Panc1 (cell line): ENCODE data around the gene UBXN11. TPM values are rescaled to one million over a fixed set of nuclear protein-coding genes. Genes with fewer than 3 reads are reported as not detected.
A peak's percentile ranks its signal among the peaks of the same experiment; 100 is the strongest.

Experiments
- ATAC-seq: fragments of 200-7000 bp; cut with Tn5 transposase; 2 replicates; pipeline ENCODE4 v1.9.1; 2020; ENCODE audit warnings: mild to moderate bottlenecking, moderate library complexity
- BruUV-seq: library from RNA; stranded (reverse); fragments of 400-500 nt; replicated peaks from 2 replicates; lab custom pipeline; 2021; lab: Mats Ljungman, UMichigan
- CTCF ChIA-PET: fragments of 300-600 bp; sonication (Branson Sonifier 250); formaldehyde crosslinking; loops from one replicate; lab custom pipeline; 2022; ENCODE audit warnings: antibody characterized with exemption; lab: Charles Lee
- POLR2A ChIA-PET: fragments of 300-600 bp; sonication (Branson Sonifier 250); formaldehyde crosslinking; loops from one replicate; lab custom pipeline; 2022; ENCODE audit warnings: antibody characterized with exemption; lab: Charles Lee
- DNase-seq: peaks from one replicate; pipeline ENCODE4 v3.0.0-alpha.2; 2010; ENCODE audit warnings: low read depth, low spot score
- H3K27ac ChIP-seq: 2 replicates; pipeline ENCODE4 v1.5.1; 2011; ENCODE audit warnings: mild to moderate bottlenecking, low read length, inconsistent platforms
- H3K27me3 ChIP-seq: fragments of 200-500 bp; sonication (Bioruptor generic); 2 replicates; pipeline ENCODE4 v1.6.0; 2014; ENCODE audit warnings: low read length, inconsistent platforms; ENCODE audit not compliant: control insufficient read depth, insufficient read depth
- H3K36me3 ChIP-seq: fragments of 200-500 bp; sonication (Bioruptor generic); 2 replicates; pipeline ENCODE4 v1.5.1; 2014; ENCODE audit warnings: inconsistent platforms, mild to moderate bottlenecking, low read length, moderate library complexity; ENCODE audit not compliant: control insufficient read depth, insufficient read depth
- H3K4me1 ChIP-seq: 2 replicates; pipeline ENCODE4 v1.5.1; 2011; ENCODE audit warnings: inconsistent platforms, mild to moderate bottlenecking, low read length, moderate library complexity; ENCODE audit not compliant: control insufficient read depth, insufficient read depth
- H3K4me3 ChIP-seq, 2 experiments: 2 replicates each; pipeline ENCODE4 v1.5.1; 2011 to 2012; ENCODE audit warnings: low read depth in 2 of 2, low read length in 2 of 2, mild to moderate bottlenecking in 2 of 2, inconsistent platforms in 1 of 2, moderate library complexity in 1 of 2
- H3K9me3 ChIP-seq: fragments of 200-500 bp; sonication (Bioruptor generic); 2 replicates; pipeline ENCODE4 v1.5.1; 2014; ENCODE audit warnings: low read depth, mild to moderate bottlenecking, inconsistent platforms, low read length, moderate library complexity; ENCODE audit not compliant: control insufficient read depth, insufficient read depth
- POLR2AphosphoS5 ChIP-seq: IDR thresholded peaks from 2 replicates; pipeline ENCODE4 v1.6.1; 2012; ENCODE audit warnings: mild to moderate bottlenecking, low read depth, low read length, moderate library complexity
- SIN3A ChIP-seq: IDR thresholded peaks from 2 replicates; pipeline ENCODE4 v1.6.1; 2012; ENCODE audit warnings: low read depth, mild to moderate bottlenecking, low read length, moderate library complexity, borderline replicate concordance; ENCODE audit not compliant: insufficient read depth
- TCF7L2 ChIP-seq: IDR thresholded peaks from 2 replicates; pipeline ENCODE4 v1.6.1; 2011; ENCODE audit warnings: mild to moderate bottlenecking, low read depth, low read length, inconsistent platforms
- in situ Hi-C: cut with HindIII; loops from 2 replicates; pipeline ENCODE4 v1.10.0; 2016; ENCODE audit warnings: low sequenced_read_pairs, low pct_unique_long_range_greater_than_20kb
- intact Hi-C: fragments of 100-400 bp; cut with micrococcal nuclease; formaldehyde crosslinking; loops from one replicate; pipeline ENCODE4 v1.10.0; 2022; ENCODE audit not compliant: unreplicated experiment
- total RNA-seq: library from RNA; stranded (reverse); gene quantifications from one replicate; pipeline ENCODE4 v1.2.1, GENCODE V29; 2021; ENCODE audit not compliant: unreplicated experiment
- TF ChIP-seq, protein P1 (sequence below): fragments of 450-650 bp; IDR thresholded peaks from 2 replicates; pipeline ENCODE4 v1.5.1; 2017; ENCODE audit warnings: mild to moderate bottlenecking
- TF ChIP-seq, protein P2 (sequence below), 2 experiments: IDR thresholded peaks; 2 replicates each; pipeline ENCODE4 v1.6.1; 2011 to 2012; ENCODE audit warnings: low read depth in 2 of 2, control low read depth in 1 of 2, low read length in 1 of 2, mild to moderate bottlenecking in 1 of 2, moderate library complexity in 1 of 2; ENCODE audit not compliant: insufficient read depth in 1 of 2

Gene UBXN11
- total RNA-seq, 1 experiment from 2014 or later = 23.7 TPM

DNA sequence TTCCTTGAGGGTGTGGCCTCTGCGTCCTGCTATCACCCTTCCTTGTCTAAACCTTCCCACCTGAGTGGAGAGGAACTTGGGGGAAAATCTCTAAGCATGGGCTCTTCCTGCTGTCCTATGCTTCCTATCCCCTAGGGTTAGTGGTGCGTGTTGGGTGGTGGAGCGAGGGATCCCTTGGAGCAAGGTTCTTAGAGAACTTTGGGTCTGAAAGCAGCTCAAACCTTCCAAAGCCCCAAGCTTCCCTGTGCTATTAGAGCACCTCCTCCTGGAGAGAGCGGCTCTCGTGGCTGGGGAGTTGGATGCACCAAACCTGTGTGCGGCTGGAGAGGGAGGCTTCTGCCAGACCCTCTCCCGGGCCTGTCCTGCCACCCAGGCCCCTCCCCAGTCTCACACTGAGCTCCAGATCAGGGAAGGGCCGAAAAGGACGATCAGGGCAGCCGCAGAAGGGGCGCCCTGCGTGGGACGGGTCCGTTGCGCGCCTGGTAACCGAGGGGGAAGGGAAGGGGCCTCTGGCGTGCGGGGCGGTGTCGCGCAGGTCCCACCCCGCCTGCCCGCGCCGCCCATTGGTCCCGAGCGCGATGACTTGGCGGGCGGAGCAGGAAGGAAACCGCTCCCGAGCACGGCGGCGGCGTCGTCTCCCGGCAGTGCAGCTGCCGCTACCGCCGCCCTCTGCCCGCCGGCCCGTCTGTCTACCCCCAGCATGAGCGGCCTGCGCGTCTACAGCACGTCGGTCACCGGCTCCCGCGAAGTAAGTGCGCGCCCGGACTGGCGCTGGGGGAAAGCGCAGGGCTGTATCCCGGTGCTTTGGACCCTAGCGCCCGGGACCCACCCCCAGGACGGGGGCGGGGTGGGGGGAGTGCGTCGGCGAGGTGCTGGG is 26.7 kb downstream of the UBXN11 start, which contains the start of gene SH3BGRL3:
TSS of gene SH3BGRL3 (plus strand) at position 631 of the 877 bp plus-strand sequence. CDS start at position 701, 70 bp downstream.
- Histone ChIP-seq H3K27ac (peak within 1 kb of the TSS; percentile 96), H3K27me3 (no peaks in the 10 kb centered on the region), H3K4me3 (peak within 1 kb of the TSS; percentile 78), H3K4me1 (peaks cover 58% of the 10 kb centered on the region), H3K9me3 (no peaks in the 10 kb centered on the region), H3K36me3 (peaks cover 10% of the 10 kb centered on the region)
- TF ChIP-seq SIN3A (peak; percentile 89; the same call in 1 of the 2 replicates), POLR2AphosphoS5 (peak; percentile 93), TCF7L2 (peak; percentile 42; the same call in 1 of the 2 replicates)
- TF ChIP-seq, protein P1, sequence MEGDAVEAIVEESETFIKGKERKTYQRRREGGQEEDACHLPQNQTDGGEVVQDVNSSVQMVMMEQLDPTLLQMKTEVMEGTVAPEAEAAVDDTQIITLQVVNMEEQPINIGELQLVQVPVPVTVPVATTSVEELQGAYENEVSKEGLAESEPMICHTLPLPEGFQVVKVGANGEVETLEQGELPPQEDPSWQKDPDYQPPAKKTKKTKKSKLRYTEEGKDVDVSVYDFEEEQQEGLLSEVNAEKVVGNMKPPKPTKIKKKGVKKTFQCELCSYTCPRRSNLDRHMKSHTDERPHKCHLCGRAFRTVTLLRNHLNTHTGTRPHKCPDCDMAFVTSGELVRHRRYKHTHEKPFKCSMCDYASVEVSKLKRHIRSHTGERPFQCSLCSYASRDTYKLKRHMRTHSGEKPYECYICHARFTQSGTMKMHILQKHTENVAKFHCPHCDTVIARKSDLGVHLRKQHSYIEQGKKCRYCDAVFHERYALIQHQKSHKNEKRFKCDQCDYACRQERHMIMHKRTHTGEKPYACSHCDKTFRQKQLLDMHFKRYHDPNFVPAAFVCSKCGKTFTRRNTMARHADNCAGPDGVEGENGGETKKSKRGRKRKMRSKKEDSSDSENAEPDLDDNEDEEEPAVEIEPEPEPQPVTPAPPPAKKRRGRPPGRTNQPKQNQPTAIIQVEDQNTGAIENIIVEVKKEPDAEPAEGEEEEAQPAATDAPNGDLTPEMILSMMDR = peak; percentile 80
- TF ChIP-seq, protein P2, sequence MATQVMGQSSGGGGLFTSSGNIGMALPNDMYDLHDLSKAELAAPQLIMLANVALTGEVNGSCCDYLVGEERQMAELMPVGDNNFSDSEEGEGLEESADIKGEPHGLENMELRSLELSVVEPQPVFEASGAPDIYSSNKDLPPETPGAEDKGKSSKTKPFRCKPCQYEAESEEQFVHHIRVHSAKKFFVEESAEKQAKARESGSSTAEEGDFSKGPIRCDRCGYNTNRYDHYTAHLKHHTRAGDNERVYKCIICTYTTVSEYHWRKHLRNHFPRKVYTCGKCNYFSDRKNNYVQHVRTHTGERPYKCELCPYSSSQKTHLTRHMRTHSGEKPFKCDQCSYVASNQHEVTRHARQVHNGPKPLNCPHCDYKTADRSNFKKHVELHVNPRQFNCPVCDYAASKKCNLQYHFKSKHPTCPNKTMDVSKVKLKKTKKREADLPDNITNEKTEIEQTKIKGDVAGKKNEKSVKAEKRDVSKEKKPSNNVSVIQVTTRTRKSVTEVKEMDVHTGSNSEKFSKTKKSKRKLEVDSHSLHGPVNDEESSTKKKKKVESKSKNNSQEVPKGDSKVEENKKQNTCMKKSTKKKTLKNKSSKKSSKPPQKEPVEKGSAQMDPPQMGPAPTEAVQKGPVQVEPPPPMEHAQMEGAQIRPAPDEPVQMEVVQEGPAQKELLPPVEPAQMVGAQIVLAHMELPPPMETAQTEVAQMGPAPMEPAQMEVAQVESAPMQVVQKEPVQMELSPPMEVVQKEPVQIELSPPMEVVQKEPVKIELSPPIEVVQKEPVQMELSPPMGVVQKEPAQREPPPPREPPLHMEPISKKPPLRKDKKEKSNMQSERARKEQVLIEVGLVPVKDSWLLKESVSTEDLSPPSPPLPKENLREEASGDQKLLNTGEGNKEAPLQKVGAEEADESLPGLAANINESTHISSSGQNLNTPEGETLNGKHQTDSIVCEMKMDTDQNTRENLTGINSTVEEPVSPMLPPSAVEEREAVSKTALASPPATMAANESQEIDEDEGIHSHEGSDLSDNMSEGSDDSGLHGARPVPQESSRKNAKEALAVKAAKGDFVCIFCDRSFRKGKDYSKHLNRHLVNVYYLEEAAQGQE (IDR thresholded peaks at IDR 0.05; ENCODE audit: insufficient read depth in 1 of 2, low read depth in 2 of 2, low read length in 1 of 2) = no peak
- BruUV-seq = no TSS peak
- ATAC-seq (peak; percentile 83), DNase-seq (no peak)
- POLR2A ChIA-PET = interaction anchor here (0.6 kb wide), 1 partner anchor 1390 kb away, joined by 3 read pairs; no protein-coding TSS in a partner anchor
- intact Hi-C loops (no loop called here), in situ Hi-C loops (no loop called here)
- CTCF ChIA-PET = interaction anchor here (0.6 to 0.8 kb wide), 2 partner anchors 44 to 112 kb away, joined by 3 to 4 read pairs; no protein-coding TSS in a partner anchor

DNA sequence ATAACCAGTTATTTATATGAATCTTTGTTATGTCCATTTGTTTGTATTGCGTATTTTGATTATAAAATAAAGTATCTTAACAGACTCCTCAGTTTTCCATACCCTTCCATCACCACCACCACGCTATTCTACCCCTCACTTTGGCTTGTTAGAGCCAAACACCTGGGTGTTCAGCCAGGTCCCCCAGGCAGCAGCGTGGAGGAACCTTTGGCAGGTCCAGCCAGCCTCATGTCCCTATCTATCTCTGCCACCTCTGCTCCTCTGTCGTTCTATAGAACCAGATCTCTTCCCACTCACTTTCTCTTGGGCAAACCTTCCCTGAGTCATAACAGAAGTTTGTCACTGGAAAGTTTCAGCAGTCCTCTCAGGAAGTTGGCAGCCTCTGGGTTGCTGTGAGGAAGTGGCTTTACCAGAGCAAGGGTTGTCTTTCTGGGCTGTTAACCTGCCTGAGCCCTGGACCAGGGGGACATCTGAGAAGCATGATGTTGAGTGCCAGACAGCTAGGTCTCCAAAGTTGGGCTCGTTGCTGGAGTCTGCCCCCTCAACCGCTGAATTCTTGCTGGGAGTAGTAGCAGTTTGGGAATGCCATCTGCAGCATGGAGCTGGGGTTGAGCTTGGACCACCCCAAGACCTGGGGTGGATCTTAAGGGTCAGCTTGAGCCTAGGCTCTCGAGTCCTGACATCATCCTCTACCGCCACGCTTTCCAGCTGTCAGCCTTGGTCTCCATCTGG is 27.5 kb downstream of the UBXN11 start:
- ChIA-PET CTCF (interaction anchor here (0.6 kb wide), 1 partner anchor 44 kb away, joined by 3 read pairs; no protein-coding TSS in a partner anchor), POLR2A (interaction anchor here (0.6 kb wide), 1 partner anchor 1391 kb away, joined by 3 read pairs; no protein-coding TSS in a partner anchor)
- in situ Hi-C loops = no loop called here
- DNase-seq (no peak), ATAC-seq (no peak)
- H3K9me3 ChIP-seq = no peaks in the 10 kb centered on the region
- peak overlapping the region; percentile 78 for H3K4me3 ChIP-seq
- BruUV-seq = TSS peak; percentile 28
- intact Hi-C loops = no loop called here
- peak overlapping the region; percentile 96 for H3K27ac ChIP-seq
- H3K4me1 ChIP-seq = peaks cover 51% of the 10 kb centered on the region
- peaks cover 10% of the 10 kb centered on the region for H3K36me3 ChIP-seq
- TF ChIP-seq, protein P1 = no peak
- TF ChIP-seq TCF7L2 (no peak), SIN3A (no peak), POLR2AphosphoS5 (no peak)
- TF ChIP-seq, protein P2 (IDR thresholded peaks at IDR 0.05; ENCODE audit: insufficient read depth in 1 of 2, low read depth in 2 of 2, low read length in 1 of 2) = no peak
- no peaks in the 10 kb centered on the region for H3K27me3 ChIP-seq
